ENCODE data around the gene COL13A1.

DNA sequence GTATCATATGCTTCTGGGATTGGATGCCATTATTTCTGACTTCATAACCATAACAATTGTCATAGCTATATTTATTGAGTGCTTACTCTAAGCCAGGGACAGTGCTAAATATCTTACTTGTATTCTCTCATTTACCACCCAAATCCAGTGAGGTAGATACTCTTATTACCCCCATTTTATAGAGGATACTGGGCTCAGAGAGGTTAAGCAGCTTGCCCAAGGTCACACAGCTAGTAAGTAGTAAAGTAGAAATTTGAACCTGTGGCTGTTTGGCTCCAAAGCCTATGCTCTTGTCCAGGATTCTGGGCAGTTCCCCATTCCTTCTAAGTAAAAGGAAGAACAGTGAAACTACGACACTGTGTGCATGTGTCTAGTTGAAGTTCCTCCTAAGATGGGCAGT, 56.5 kb downstream of the COL13A1 start:
- TF ChIP-seq POLR2AphosphoS5 (IDR thresholded peaks at IDR 0.05; ENCODE audit: low read depth, low read length) (no peak), TAF1 (IDR thresholded peaks at IDR 0.05; ENCODE audit: low read depth, low read length) (no peak), POLR2A (IDR thresholded peaks at IDR 0.05; ENCODE audit: low read depth, low read length) (no peak)
